Measurements from ENCODE around the gene SYNPO2L.

The SYNPO2L gene

GRCh38 chr10:73614720-73615119 lies 41.1 kb downstream of the SYNPO2L start:
- DNase-seq: no peak

GRCh38 chr10:73609116-73609515 lies 46.7 kb downstream of the SYNPO2L start:
- DNase-seq: no peak

GRCh38 chr10:73601486-73601921 lies 54.3 kb downstream of the SYNPO2L start:
- no peak for DNase-seq

GRCh38 chr10:73597346-73597745 lies 58.5 kb downstream of the SYNPO2L start:
- DNase-seq: no peak

All from NCI-H1417 treated with DMSO at 0.1 percent for 48 hours (cell line).